Mesothelial cell of epicardium (in vitro differentiated cells): ENCODE data around the gene TUG1. TPM values are rescaled to one million over a fixed set of nuclear protein-coding genes. Genes with fewer than 3 reads are reported as not detected.

Experiments
- DNase-seq, 2 experiments: peaks; one replicate each; pipeline ENCODE4 v3.0.0; 2021; ENCODE audit warnings: low spot score in 2 of 2; ENCODE audit not compliant: unreplicated experiment in 2 of 2
- H3K27ac Mint-ChIP-seq: 2 replicates; pipeline ENCODE4 v1.8.0; 2021; ENCODE audit warnings: mixed read lengths
- H3K27me3 Mint-ChIP-seq: 2 replicates; pipeline ENCODE4 v1.8.0; 2021; ENCODE audit warnings: low read depth, mixed read lengths
- H3K36me3 Mint-ChIP-seq: 2 replicates; pipeline ENCODE4 v1.8.0; 2021; ENCODE audit warnings: mixed read lengths
- H3K4me1 Mint-ChIP-seq: 2 replicates; pipeline ENCODE4 v1.8.0; 2021; ENCODE audit warnings: mixed read lengths
- H3K4me3 Mint-ChIP-seq: 2 replicates; pipeline ENCODE4 v1.8.0; 2021; ENCODE audit warnings: mild to moderate bottlenecking, moderate library complexity, mixed read lengths
- H3K9me3 Mint-ChIP-seq: 2 replicates; pipeline ENCODE4 v1.8.0; 2021; ENCODE audit warnings: mixed read lengths
- total RNA-seq: library from RNA; stranded (reverse); gene quantifications from 3 replicates; pipeline ENCODE4 v1.2.1, GENCODE V29; 2021
- TF ChIP-seq, protein P1 (sequence below): fragments of 200-600 bp; sonication (generic); IDR thresholded peaks from one replicate; pipeline ENCODE4 v1.5.0; 2021; ENCODE audit warnings: antibody characterized with exemption; ENCODE audit not compliant: unreplicated experiment

TUG1 gene
- total RNA-seq, 1 donor from 2014 or later: 183 TPM

GRCh38 chr22:30923168-30923900 is 45.7 kb upstream of the TUG1 start:
- H3K4me3 Mint-ChIP-seq: no peak overlapping the region
- H3K27ac Mint-ChIP-seq: no peak overlapping the region
- no peak for DNase-seq
- no peaks in the 10 kb centered on the region for H3K9me3 Mint-ChIP-seq
- TF ChIP-seq, protein P1, sequence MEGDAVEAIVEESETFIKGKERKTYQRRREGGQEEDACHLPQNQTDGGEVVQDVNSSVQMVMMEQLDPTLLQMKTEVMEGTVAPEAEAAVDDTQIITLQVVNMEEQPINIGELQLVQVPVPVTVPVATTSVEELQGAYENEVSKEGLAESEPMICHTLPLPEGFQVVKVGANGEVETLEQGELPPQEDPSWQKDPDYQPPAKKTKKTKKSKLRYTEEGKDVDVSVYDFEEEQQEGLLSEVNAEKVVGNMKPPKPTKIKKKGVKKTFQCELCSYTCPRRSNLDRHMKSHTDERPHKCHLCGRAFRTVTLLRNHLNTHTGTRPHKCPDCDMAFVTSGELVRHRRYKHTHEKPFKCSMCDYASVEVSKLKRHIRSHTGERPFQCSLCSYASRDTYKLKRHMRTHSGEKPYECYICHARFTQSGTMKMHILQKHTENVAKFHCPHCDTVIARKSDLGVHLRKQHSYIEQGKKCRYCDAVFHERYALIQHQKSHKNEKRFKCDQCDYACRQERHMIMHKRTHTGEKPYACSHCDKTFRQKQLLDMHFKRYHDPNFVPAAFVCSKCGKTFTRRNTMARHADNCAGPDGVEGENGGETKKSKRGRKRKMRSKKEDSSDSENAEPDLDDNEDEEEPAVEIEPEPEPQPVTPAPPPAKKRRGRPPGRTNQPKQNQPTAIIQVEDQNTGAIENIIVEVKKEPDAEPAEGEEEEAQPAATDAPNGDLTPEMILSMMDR: no peak
- H3K4me1 Mint-ChIP-seq: no peaks in the 10 kb centered on the region
- H3K27me3 Mint-ChIP-seq: peaks cover 5% of the 10 kb centered on the region
- peaks cover 16% of the 10 kb centered on the region for H3K36me3 Mint-ChIP-seq

DNA sequence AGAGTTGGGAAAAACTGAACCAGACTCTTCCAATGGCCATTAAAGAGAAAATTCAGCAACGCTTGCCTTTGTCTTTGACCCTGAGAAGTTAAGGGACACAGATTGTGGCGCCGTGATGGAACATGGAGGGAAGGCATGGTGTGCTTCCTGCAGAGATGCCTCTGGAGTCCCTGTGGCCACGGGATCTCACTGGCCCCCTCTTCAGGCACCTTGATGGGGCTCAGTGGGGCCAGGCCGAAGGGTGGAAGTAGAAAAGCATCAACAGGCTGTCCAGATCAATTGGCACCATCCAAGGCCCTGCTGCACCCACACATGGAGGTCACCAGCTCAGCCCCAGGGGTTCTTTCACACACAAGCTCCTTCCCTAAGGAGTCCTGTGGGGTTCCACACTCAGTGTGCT is 43.4 kb upstream of the TUG1 start:
- Mint-ChIP-seq H3K9me3 (no peaks in the 10 kb centered on the region), H3K27me3 (peaks cover 2% of the 10 kb centered on the region), H3K27ac (no peak overlapping the region), H3K36me3 (peaks cover 19% of the 10 kb centered on the region), H3K4me3 (no peak overlapping the region), H3K4me1 (no peaks in the 10 kb centered on the region)
- TF ChIP-seq, protein P1: no peak
- DNase-seq: no peak

DNA sequence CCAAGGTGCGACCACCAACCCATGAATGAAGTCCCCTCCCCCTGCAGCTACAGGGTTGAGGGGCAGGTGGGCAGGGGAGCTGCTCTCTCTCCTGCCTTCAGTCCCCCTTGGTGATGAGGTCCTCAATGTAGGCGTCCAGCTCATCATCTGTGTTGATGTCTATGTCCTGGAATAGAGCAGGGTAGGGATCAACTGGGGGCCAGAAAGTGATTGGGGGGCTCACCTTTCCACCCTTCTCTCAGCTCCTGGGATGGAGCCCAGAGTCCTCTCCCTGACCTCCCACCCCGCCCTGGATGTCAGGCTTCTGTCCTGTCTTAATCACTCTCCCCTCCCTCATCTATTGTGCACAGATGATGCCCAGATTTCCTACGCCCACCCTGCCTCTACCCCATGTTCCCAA is 42.4 kb upstream of the TUG1 start:
- DNase-seq: no peak
- Mint-ChIP-seq H3K36me3 (peaks cover 28% of the 10 kb centered on the region), H3K4me1 (no peaks in the 10 kb centered on the region), H3K27ac (no peak overlapping the region), H3K27me3 (no peaks in the 10 kb centered on the region), H3K4me3 (no peak overlapping the region), H3K9me3 (no peaks in the 10 kb centered on the region)
- TF ChIP-seq, protein P1: no peak

GRCh38 chr22:30927806-30928205 is 41.3 kb upstream of the TUG1 start:
- H3K9me3 Mint-ChIP-seq: no peaks in the 10 kb centered on the region
- H3K27ac Mint-ChIP-seq: no peak overlapping the region
- H3K4me1 Mint-ChIP-seq: no peaks in the 10 kb centered on the region
- no peak for DNase-seq
- no peaks in the 10 kb centered on the region for H3K27me3 Mint-ChIP-seq
- H3K36me3 Mint-ChIP-seq: peaks cover 34% of the 10 kb centered on the region
- H3K4me3 Mint-ChIP-seq: no peak overlapping the region
- TF ChIP-seq, protein P1: no peak

DNA sequence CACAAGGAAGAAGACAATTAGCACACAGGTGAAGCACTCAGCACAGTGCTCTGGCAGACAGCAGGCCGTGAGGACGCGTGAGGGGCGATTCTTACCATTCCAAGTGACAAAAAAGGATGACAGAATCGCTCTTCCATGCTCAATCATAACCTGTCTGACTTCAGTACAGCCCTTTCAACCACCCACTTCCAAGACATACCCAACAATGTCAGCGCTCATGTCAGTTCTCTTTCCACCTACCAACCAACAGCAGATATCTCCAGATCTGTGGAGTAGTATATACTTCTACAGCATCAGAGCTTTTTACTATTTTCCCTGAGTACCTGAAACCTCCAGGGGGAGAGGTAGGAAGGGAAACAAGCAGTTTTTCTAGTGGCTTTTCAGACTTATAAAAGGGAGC is 40.7 kb upstream of the TUG1 start:
- no peaks in the 10 kb centered on the region for H3K9me3 Mint-ChIP-seq
- TF ChIP-seq, protein P1: no peak
- H3K4me3 Mint-ChIP-seq: no peak overlapping the region
- H3K27me3 Mint-ChIP-seq: no peaks in the 10 kb centered on the region
- DNase-seq: no peak
- H3K4me1 Mint-ChIP-seq: no peaks in the 10 kb centered on the region
- peaks cover 36% of the 10 kb centered on the region for H3K36me3 Mint-ChIP-seq
- H3K27ac Mint-ChIP-seq: no peak overlapping the region

DNA sequence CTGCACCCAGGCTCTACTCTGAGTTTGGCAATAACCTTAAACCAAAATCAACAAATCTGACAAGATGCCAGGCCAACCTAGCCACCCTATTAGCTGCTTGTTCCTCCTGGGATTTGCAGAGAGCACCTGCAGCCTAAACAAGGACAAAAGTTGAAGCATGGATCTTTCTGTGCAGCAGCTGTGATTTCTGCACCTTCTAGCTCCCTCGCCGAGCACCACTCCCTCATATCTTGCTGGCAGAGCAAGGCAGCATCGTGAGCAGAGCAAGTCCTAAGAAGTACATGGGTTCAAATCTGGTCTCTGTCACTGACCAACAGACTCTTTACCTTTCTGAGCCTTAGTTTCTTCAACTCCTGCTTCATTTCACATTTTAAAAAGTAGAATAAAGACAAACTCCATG is 38.8 kb upstream of the TUG1 start:
- H3K27ac Mint-ChIP-seq: no peak overlapping the region
- no peaks in the 10 kb centered on the region for H3K27me3 Mint-ChIP-seq
- H3K4me3 Mint-ChIP-seq: no peak overlapping the region
- TF ChIP-seq, protein P1: no peak
- no peaks in the 10 kb centered on the region for H3K4me1 Mint-ChIP-seq
- DNase-seq: no peak
- H3K36me3 Mint-ChIP-seq: peaks cover 40% of the 10 kb centered on the region
- no peaks in the 10 kb centered on the region for H3K9me3 Mint-ChIP-seq
